ENCODE measurements around the gene BIRC7.

GRCh38 chr20:63223121-63223825 lies 12.4 kb upstream of the BIRC7 start:
- peak; percentile 43 to 76 (median 45) for TF ChIP-seq CTCF (IDR thresholded peaks at IDR 0.05)
- TF ChIP-seq POLR2A (IDR thresholded peaks at IDR 0.05; ENCODE audit: low read depth): no peak
- no peak for TF ChIP-seq EP300 (IDR thresholded peaks at IDR 0.05)
